Measurements from ENCODE around the gene HNRNPA3.

- TF ChIP-seq ZNF530 (tag by site-specific recombination; IDR thresholded peaks at IDR 0.05; ENCODE audit: low read depth) (no peak), ZBTB11 (tag by site-specific recombination; conservative IDR thresholded peaks at IDR 0.05; ENCODE audit: low read depth) (no peak), ZFP41 (tag by site-specific recombination; IDR thresholded peaks at IDR 0.05; ENCODE audit: borderline replicate concordance) (no peak), ZNF274 (IDR thresholded peaks at IDR 0.05; ENCODE audit: low read length) (no peak), ZNF274 (tag by site-specific recombination; IDR thresholded peaks at IDR 0.05; ENCODE audit: borderline replicate concordance) (no peak), ZNF560 (tag by site-specific recombination; IDR thresholded peaks at IDR 0.05; ENCODE audit: borderline replicate concordance) (no peak)
These were observed 36.4 kb downstream of the HNRNPA3 start for GRCh38 chr2:177249038-177249437.
